Osteoblast (primary cell): ENCODE results near the gene MCC. TPM values are rescaled to one million over a fixed set of nuclear protein-coding genes. Genes with fewer than 3 reads are reported as not detected.

Source experiments
- DNase-seq: peaks from one replicate; pipeline ENCODE4 v3.0.0; 2011; ENCODE audit warnings: low spot score, mixed read lengths; ENCODE audit not compliant: insufficient read length; ENCODE audit errors: missing footprints
- H2AFZ ChIP-seq: 2 replicates; pipeline ENCODE4 v1.6.0; 2011; ENCODE audit warnings: mild to moderate bottlenecking, low read length
- H3K27ac ChIP-seq: 2 replicates; pipeline ENCODE4 v1.5.1; 2011; ENCODE audit warnings: mild to moderate bottlenecking, low read depth, low read length, moderate library complexity
- H3K27me3 ChIP-seq: 2 replicates; pipeline ENCODE4 v1.6.0; 2012; ENCODE audit warnings: mild to moderate bottlenecking, control low read depth, inconsistent platforms, low read length, moderate library complexity; ENCODE audit not compliant: insufficient read depth
- H3K36me3 ChIP-seq: 2 replicates; pipeline ENCODE4 v1.5.1; 2011; ENCODE audit warnings: mild to moderate bottlenecking, low read length, control low read depth, moderate library complexity; ENCODE audit not compliant: insufficient read depth
- H3K4me1 ChIP-seq: 2 replicates; pipeline ENCODE4 v1.5.1; 2011; ENCODE audit warnings: mild to moderate bottlenecking, low read length, control low read depth, moderate library complexity; ENCODE audit not compliant: insufficient read depth
- H3K4me2 ChIP-seq: 2 replicates; pipeline ENCODE4 v1.6.0; 2011; ENCODE audit warnings: mild to moderate bottlenecking, low read length; ENCODE audit not compliant: insufficient read depth
- H3K4me3 ChIP-seq: fragments of 200-600 bp; sonication (generic); 3 replicates; pipeline ENCODE4 v1.5.1; 2012; ENCODE audit warnings: mild to moderate bottlenecking, low read length, inconsistent platforms; ENCODE audit not compliant: insufficient read depth
- H3K79me2 ChIP-seq: 2 replicates; pipeline ENCODE4 v1.6.0; 2012; ENCODE audit warnings: mild to moderate bottlenecking, low read length, control low read depth, inconsistent platforms; ENCODE audit not compliant: insufficient read depth
- H3K9me3 ChIP-seq: 2 replicates; pipeline ENCODE4 v1.5.1; 2011; ENCODE audit warnings: low read depth, low read length, control low read depth
- H4K20me1 ChIP-seq: 2 replicates; pipeline ENCODE4 v1.6.0; 2012; ENCODE audit warnings: mild to moderate bottlenecking, low read length, control low read depth; ENCODE audit not compliant: insufficient read depth
- total RNA-seq: library from RNA; depleted of rRNA; stranded (reverse); fragments of >200 nt; gene quantifications from 2 replicates; pipeline ENCODE4 v1.2.3, GENCODE V29; 2012
- TF ChIP-seq, protein P1 (sequence below): IDR thresholded peaks from 2 replicates; pipeline ENCODE4 v1.5.1; 2011; ENCODE audit warnings: mild to moderate bottlenecking, low read depth, low read length, moderate library complexity; ENCODE audit errors: extremely low read depth

Gene MCC
- total RNA-seq, 1 donor = 45.6 TPM

DNA sequence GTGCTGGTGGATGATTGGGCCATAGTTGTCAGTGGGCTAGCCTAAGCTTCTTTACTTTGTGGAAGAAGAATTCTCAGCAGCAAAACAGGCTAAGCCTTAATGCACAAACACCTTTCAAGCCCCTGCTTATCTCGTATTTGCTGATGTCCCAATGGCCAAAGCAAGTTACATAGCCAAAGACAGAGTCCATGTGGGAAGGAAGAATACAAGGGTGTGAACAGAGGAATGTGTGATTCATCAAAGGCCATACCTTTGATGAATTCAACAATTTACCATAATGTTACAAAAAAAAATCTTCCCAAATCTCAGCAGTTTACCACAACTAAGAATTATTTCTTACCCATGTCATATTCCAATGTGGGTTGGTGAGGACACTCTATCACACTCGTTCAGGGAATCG is 24.1 kb upstream of the MCC start:
- peaks cover 40% of the 10 kb centered on the region for H3K79me2 ChIP-seq
- H3K27ac ChIP-seq = no peak overlapping the region
- H3K9me3 ChIP-seq = no peaks in the 10 kb centered on the region
- no peak overlapping the region for H3K4me2 ChIP-seq
- H3K36me3 ChIP-seq = no peaks in the 10 kb centered on the region
- TF ChIP-seq, protein P1, sequence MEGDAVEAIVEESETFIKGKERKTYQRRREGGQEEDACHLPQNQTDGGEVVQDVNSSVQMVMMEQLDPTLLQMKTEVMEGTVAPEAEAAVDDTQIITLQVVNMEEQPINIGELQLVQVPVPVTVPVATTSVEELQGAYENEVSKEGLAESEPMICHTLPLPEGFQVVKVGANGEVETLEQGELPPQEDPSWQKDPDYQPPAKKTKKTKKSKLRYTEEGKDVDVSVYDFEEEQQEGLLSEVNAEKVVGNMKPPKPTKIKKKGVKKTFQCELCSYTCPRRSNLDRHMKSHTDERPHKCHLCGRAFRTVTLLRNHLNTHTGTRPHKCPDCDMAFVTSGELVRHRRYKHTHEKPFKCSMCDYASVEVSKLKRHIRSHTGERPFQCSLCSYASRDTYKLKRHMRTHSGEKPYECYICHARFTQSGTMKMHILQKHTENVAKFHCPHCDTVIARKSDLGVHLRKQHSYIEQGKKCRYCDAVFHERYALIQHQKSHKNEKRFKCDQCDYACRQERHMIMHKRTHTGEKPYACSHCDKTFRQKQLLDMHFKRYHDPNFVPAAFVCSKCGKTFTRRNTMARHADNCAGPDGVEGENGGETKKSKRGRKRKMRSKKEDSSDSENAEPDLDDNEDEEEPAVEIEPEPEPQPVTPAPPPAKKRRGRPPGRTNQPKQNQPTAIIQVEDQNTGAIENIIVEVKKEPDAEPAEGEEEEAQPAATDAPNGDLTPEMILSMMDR = no peak
- DNase-seq = no peak
- H3K4me3 ChIP-seq = no peak overlapping the region
- peaks cover 11% of the 10 kb centered on the region for H3K4me1 ChIP-seq
- H2AFZ ChIP-seq = no peak overlapping the region
- H3K27me3 ChIP-seq = peaks cover under 1% of the 10 kb centered on the region
- H4K20me1 ChIP-seq = peaks cover 4% of the 10 kb centered on the region

- Histone ChIP-seq H2AFZ (no peak overlapping the region), H3K4me2 (no peak overlapping the region), H3K36me3 (no peaks in the 10 kb centered on the region), H3K79me2 (peaks cover 29% of the 10 kb centered on the region), H3K4me3 (no peak overlapping the region), H3K4me1 (peaks cover 11% of the 10 kb centered on the region), H3K27me3 (peaks cover 5% of the 10 kb centered on the region), H3K9me3 (no peaks in the 10 kb centered on the region), H4K20me1 (peaks cover 4% of the 10 kb centered on the region), H3K27ac (no peak overlapping the region)
- TF ChIP-seq, protein P1 = peak; percentile 59
- no peak for DNase-seq
Observed at GRCh38 chr5:113510836-113511451, 22.7 kb upstream of the MCC start.

DNA sequence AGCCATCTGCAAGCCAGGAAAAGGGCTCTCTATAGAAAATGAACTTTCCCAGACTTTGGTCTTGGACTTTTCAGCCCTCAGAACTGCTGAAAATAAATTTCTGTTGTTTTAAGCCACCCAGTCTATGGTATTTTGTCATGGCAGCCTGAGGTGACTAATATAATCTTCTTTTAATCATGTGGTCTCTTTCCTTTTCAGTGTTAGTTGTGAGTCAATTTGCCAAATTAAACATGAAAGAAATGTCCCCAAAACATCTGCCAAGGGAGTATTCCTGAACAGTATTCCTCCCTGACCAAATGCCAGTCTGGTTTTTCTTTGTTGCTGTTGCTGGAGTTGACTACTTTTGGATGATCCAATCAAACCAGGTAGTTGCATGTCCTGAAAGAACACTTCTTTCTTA is 20.5 kb upstream of the MCC start:
- no peaks in the 10 kb centered on the region for H3K36me3 ChIP-seq
- H3K4me3 ChIP-seq = no peak overlapping the region
- peaks cover 8% of the 10 kb centered on the region for H3K27me3 ChIP-seq
- TF ChIP-seq, protein P1 = no peak
- no peak overlapping the region for H3K4me2 ChIP-seq
- DNase-seq = no peak
- no peaks in the 10 kb centered on the region for H4K20me1 ChIP-seq
- no peak overlapping the region for H2AFZ ChIP-seq
- H3K9me3 ChIP-seq = no peaks in the 10 kb centered on the region
- peaks cover 10% of the 10 kb centered on the region for H3K79me2 ChIP-seq
- no peak overlapping the region for H3K27ac ChIP-seq
- no peaks in the 10 kb centered on the region for H3K4me1 ChIP-seq

DNA sequence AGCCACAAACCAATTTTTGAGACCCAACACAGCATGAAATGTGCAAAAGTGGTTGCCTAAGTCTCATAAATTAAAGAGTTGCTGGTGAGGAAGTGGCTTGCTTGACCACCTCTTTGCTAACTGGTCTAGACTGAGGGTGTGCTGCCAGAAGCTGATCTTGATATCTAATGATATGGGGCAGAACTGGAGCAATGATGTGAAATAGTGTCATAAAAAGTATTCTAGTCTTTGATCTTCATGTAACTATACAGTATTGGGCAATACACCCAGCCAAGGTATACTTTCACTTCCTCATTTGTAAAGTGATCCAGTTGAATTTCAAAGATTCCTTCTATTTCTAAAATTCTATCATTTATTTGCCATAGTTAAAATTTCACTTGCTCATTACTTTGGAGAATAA is 19.3 kb upstream of the MCC start:
- Histone ChIP-seq H3K27ac (no peak overlapping the region), H2AFZ (no peak overlapping the region), H3K79me2 (no peaks in the 10 kb centered on the region), H3K27me3 (peaks cover 8% of the 10 kb centered on the region), H3K4me2 (no peak overlapping the region), H4K20me1 (no peaks in the 10 kb centered on the region), H3K9me3 (no peaks in the 10 kb centered on the region), H3K4me3 (no peak overlapping the region), H3K36me3 (no peaks in the 10 kb centered on the region), H3K4me1 (no peaks in the 10 kb centered on the region)
- TF ChIP-seq, protein P1 = no peak
- no peak for DNase-seq
